ENCODE results near the gene CNTNAP2. TPM values are rescaled to one million over a fixed set of nuclear protein-coding genes. Genes with fewer than 3 reads are reported as not detected.
"Not testable (repeated sequence)": the region's sequence is repeated elsewhere in the genome, so short reads cannot be mapped to it uniquely, and the experiment has no call there.

The CNTNAP2 gene
- total RNA-seq, 1 donor from 2014 or later, result not detected

DNA sequence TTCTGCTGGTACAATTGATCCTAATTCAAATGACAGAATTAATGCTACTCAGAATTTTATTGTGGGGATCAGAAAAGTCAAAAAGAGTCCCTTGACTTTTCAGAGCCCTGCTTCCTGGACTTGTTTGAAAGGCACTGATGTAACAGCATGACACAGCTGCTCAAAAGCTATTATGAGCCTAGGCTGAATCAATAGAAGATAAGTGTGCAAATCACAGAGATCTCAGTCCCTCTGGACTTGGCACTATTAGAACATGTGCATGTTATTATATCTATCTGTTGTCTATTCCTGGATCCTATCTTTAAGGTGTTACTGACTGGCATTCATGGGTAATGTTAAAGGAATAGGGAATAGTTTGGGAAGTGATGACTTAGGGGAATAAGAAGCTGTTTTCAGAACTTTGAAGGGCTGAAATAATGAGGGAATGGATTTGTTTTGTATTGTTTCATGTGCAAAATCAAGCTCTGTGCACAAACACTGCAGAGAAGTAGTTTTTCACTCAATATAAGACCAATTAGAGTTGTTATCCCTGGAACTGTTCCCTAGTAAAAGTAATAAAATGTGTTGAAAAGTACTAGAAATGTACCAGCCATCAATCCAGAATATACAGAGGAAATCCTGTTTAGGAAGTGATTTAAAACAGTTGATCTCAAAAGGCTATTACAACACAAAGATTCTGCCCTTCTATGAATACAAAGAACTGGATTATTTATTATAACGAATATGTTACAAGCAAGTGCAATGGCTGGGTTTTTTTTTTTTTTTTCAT, 1659.1 kb downstream of the CNTNAP2 start:
- H3K27me3 Mint-ChIP-seq (ENCODE audit: insufficient read depth), result no peaks in the 10 kb centered on the region
- intact Hi-C loops (cut with micrococcal nuclease), result no loop called here
- no peaks in the 10 kb centered on the region for H3K9me3 Mint-ChIP-seq

DNA sequence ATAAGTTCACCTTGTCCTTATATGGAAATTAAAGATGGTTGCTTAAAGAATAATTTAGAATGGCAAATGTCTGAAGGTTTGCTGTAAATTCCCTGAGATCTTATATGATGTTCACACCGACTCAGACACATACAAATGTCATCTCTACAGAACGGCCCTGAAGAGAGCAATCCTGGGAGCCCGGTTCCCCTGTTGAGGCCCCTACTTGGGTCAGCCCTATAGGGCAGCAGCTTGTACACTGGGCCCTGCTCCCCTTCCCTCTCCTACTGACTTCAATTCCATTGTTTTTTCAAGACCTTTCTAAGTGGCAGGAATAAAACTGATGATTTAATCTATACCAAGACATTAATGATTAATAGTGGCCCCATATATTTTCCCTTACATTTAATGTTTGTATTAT, 1660.7 kb downstream of the CNTNAP2 start:
- H3K4me1 Mint-ChIP-seq (ENCODE audit: low read depth), result no peaks in the 10 kb centered on the region
- no peak overlapping the region for H3K27ac Mint-ChIP-seq
- intact Hi-C loops (cut with micrococcal nuclease), result no loop called here
- DNase-seq (ENCODE audit: low spot score), result no peak
- H3K27me3 Mint-ChIP-seq (ENCODE audit: insufficient read depth), result no peaks in the 10 kb centered on the region
- H3K9me3 Mint-ChIP-seq, result no peaks in the 10 kb centered on the region
- no peak overlapping the region for H3K4me3 Mint-ChIP-seq
- H3K36me3 Mint-ChIP-seq (ENCODE audit: low read depth), result no peaks in the 10 kb centered on the region

More for the DNA sequence above, 1659.1 kb downstream of the CNTNAP2 start:
- no peak overlapping the region for H3K27ac Mint-ChIP-seq
- no peak overlapping the region for H3K4me3 Mint-ChIP-seq
- no peaks in the 10 kb centered on the region for H3K4me1 Mint-ChIP-seq (ENCODE audit: low read depth)
- H3K36me3 Mint-ChIP-seq (ENCODE audit: low read depth), result no peaks in the 10 kb centered on the region
- no peak for DNase-seq (ENCODE audit: low spot score)

DNA sequence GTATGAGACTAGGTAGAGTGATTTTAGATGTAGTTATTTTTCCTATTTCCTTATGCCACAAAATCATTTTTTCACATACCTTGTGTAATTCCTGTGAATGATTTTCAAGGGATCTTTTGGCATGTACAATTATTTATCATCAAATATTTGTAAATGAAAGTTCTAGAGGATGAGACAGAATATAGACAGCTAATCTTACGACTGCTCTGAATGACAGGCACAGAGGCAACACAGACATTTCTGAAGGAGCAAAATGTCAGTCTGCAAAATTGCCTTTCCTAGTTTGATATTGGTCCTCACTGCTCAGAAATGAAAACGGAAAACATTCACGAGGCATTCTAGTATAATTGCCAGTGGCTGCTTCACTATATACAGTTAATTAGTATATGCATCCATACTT, 1663.3 kb downstream of the CNTNAP2 start:
- intact Hi-C loops (cut with micrococcal nuclease), result no loop called here
- Mint-ChIP-seq H3K27ac (no peak overlapping the region), H3K4me3 (no peak overlapping the region), H3K27me3 (ENCODE audit: insufficient read depth) (no peaks in the 10 kb centered on the region), H3K36me3 (ENCODE audit: low read depth) (no peaks in the 10 kb centered on the region), H3K9me3 (no peaks in the 10 kb centered on the region), H3K4me1 (ENCODE audit: low read depth) (no peaks in the 10 kb centered on the region)
- DNase-seq (ENCODE audit: low spot score), result no peak

DNA sequence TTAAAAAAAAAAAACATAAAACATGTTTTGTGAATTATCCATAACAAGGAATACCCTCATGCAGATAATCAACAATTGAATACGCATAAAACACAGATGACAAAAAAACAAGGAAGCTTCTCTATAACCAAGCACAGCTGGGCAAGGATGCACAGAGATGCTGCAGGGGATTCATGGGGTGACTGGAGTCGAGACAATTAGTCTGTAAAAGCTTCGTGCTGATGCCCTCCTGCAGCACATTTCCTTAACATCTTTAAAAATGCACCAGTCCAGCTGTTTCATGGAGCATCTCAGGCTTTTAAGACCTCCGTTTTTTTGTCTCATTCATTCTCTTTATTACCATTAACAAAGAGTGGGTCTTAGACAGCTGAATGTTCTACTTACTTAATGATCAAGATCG, 1680.0 kb downstream of the CNTNAP2 start:
- H3K27ac Mint-ChIP-seq, result no peak overlapping the region
- no peaks in the 10 kb centered on the region for H3K27me3 Mint-ChIP-seq (ENCODE audit: insufficient read depth)
- no peak overlapping the region for H3K4me3 Mint-ChIP-seq
- H3K36me3 Mint-ChIP-seq (ENCODE audit: low read depth), result no peaks in the 10 kb centered on the region
- H3K9me3 Mint-ChIP-seq, result no peaks in the 10 kb centered on the region
- intact Hi-C loops (cut with micrococcal nuclease), result no loop called here
- H3K4me1 Mint-ChIP-seq (ENCODE audit: low read depth), result no peaks in the 10 kb centered on the region
- DNase-seq (ENCODE audit: low spot score), result no peak

DNA sequence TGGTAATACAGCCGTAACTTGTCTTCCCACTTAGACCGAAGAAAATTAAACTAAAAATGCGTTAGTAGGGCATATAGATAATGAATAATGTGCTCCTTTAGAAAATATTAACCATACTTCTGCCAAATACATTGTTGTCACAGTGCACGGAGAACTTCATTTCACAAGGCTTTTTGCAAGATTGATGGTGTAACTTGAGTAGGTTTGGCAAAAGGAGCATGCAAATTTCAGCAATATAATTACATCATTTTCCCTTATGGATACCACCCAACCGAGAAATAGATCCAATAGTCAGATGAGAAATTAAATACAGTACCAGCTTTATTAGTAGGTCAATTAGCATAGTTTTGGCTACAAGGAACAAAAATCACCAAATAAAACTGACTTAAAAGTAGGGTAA, 1681.4 kb downstream of the CNTNAP2 start:
- Mint-ChIP-seq H3K4me3 (no peak overlapping the region), H3K36me3 (ENCODE audit: low read depth) (no peaks in the 10 kb centered on the region), H3K4me1 (ENCODE audit: low read depth) (no peaks in the 10 kb centered on the region), H3K9me3 (no peaks in the 10 kb centered on the region), H3K27me3 (ENCODE audit: insufficient read depth) (no peaks in the 10 kb centered on the region), H3K27ac (no peak overlapping the region)
- intact Hi-C loops (cut with micrococcal nuclease), result no loop called here
- no peak for DNase-seq (ENCODE audit: low spot score)

DNA sequence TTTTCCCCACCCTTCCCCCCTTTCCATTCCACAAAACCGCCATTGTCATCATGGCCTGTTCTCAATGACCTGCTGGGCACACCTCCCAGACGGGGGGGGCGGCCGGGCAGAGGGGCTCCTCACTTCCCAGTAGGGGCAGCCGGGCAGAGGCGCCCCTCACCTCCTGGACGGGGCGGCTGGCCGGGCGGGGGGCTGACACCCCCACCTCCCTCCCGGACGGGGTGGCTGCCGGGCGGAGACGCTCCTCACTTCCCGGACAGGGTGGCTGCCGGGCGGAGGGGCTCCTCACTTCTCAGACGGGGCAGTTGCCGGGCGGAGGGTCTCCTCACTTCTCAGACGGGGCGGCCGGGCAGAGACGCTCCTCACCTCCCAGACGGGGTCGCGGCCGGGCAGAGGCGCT, 1685.2 kb downstream of the CNTNAP2 start:
- H3K27ac Mint-ChIP-seq; DNase-seq (ENCODE audit: low spot score); H3K27me3 Mint-ChIP-seq (ENCODE audit: insufficient read depth); H3K4me1 Mint-ChIP-seq (ENCODE audit: low read depth); intact Hi-C loops (cut with micrococcal nuclease); H3K36me3 Mint-ChIP-seq (ENCODE audit: low read depth); H3K9me3 Mint-ChIP-seq; H3K4me3 Mint-ChIP-seq: not testable (repeated sequence)

DNA sequence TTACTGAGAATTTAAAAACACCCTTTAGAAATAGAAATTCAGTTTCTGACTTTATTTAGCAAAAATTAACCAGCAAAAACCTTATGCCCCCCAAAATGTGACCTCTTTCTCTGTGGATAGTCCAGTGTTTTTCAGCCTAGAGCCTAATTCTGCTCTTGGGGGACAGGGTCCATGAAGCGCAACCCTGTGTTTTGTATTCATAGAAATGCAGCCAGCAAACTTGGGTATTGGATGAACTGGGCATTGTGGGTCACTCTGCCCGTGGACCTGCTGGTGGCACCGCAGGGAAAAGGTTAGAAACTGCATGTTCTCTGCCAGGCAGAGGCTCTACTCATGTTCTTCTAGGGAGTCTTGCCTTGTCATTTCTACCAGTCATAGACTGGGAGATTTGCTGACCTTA, 1686.5 kb downstream of the CNTNAP2 start:
- Mint-ChIP-seq H3K27ac (no peak overlapping the region), H3K27me3 (ENCODE audit: insufficient read depth) (no peaks in the 10 kb centered on the region), H3K36me3 (ENCODE audit: low read depth) (no peaks in the 10 kb centered on the region), H3K4me3 (no peak overlapping the region), H3K9me3 (no peaks in the 10 kb centered on the region), H3K4me1 (ENCODE audit: low read depth) (no peaks in the 10 kb centered on the region)
- no peak for DNase-seq (ENCODE audit: low spot score)
- intact Hi-C loops (cut with micrococcal nuclease), result no loop called here

DNA sequence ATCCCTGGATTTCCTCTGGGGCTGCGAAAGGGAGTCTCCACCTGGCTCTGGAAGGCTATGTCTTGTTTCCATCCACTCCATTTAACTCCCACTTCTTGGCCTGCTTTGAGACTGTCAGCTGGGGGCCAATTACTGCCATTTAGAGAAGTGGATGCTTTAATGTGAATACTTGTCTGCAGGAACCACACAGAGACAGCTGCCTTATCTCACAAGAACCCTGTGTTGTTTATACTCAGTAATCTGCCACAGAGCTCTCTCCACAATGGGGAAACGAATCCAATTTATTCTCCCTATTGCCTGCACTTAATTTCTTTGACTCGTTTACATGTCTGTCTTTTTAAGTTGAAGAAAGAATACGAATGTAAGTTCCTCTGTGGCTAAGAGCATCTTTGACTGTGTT, 1687.0 kb downstream of the CNTNAP2 start:
- Mint-ChIP-seq H3K36me3 (ENCODE audit: low read depth) (no peaks in the 10 kb centered on the region), H3K4me1 (ENCODE audit: low read depth) (no peaks in the 10 kb centered on the region), H3K27me3 (ENCODE audit: insufficient read depth) (no peaks in the 10 kb centered on the region), H3K4me3 (no peak overlapping the region), H3K27ac (no peak overlapping the region), H3K9me3 (no peaks in the 10 kb centered on the region)
- intact Hi-C loops (cut with micrococcal nuclease), result no loop called here
- DNase-seq (ENCODE audit: low spot score), result no peak

DNA sequence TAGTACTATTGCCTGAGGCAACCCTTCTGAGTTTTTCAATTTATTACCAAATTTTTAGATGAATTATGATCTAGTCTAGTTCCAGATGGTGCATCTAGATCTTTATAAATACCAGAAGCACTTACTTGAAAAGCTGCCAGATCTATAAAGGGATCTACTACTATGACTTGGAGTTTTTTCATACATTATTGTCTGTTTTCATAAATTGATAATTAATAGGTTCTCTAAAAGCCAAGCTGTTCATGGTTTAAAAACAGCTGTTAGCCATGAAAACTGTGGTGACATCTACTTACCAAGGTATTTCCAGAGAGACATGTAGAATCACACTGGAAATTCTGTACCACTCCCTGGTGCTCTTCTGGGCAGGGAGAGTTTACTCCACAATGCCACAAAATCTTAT, 1687.4 kb downstream of the CNTNAP2 start:
- Mint-ChIP-seq H3K36me3 (ENCODE audit: low read depth) (no peaks in the 10 kb centered on the region), H3K9me3 (no peaks in the 10 kb centered on the region), H3K4me3 (no peak overlapping the region), H3K4me1 (ENCODE audit: low read depth) (no peaks in the 10 kb centered on the region), H3K27me3 (ENCODE audit: insufficient read depth) (no peaks in the 10 kb centered on the region), H3K27ac (no peak overlapping the region)
- intact Hi-C loops (cut with micrococcal nuclease), result no loop called here
- no peak for DNase-seq (ENCODE audit: low spot score)

DNA sequence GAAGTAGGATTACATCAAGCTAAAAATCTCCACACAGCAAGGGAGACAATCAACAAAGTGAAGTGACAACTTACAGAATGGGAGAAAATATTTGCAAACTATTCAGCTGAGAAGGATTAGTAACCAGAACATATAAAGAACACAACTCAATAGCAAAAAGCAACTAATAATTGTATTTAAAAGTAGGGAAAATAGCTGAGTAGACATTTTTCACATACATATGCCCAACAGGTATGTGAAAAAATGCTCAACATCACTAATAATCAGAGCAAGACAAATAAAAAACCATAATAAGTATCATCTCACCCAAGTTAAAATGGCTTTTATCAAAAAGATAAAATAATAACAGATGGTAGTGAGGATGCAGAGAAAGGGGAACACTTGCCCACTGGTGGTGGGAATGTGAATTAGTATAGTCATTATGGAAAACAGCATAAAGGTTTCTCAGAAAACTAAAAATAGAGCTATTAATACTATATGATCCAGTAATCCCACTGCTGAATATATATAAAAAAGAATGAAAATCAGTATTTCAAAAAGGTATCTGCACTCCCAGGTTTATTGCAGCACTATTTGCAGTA, 1689.5 kb downstream of the CNTNAP2 start:
- Mint-ChIP-seq H3K36me3 (ENCODE audit: low read depth) (no peaks in the 10 kb centered on the region), H3K27ac (no peak overlapping the region), H3K4me3 (no peak overlapping the region), H3K27me3 (ENCODE audit: insufficient read depth) (no peaks in the 10 kb centered on the region), H3K4me1 (ENCODE audit: low read depth) (no peaks in the 10 kb centered on the region), H3K9me3 (peaks cover 3% of the 10 kb centered on the region)
- intact Hi-C loops (cut with micrococcal nuclease), result no loop called here
- DNase-seq (ENCODE audit: low spot score), result no peak

DNA sequence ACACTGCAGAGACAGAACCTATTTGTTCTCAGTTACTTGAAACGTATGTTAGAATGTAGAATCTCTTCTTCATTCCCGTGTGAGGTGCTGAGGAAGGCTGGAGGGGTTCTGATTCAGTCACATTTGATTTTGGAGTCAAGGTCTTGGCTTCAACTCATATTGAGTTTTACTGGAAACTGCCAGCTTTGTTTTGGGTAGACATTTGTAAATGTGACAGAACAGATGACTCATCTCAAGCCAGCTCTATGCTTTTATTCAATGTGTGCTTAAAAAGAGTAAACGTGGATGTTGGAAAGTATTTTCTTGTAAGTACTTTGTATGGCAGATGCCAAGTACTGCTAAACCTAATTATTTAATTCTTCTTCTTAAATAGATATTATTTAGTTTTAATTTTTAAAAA, 1693.2 kb downstream of the CNTNAP2 start:
- intact Hi-C loops (cut with micrococcal nuclease), result no loop called here
- Mint-ChIP-seq H3K27me3 (ENCODE audit: insufficient read depth) (no peaks in the 10 kb centered on the region), H3K9me3 (peaks cover 3% of the 10 kb centered on the region), H3K4me3 (no peak overlapping the region), H3K36me3 (ENCODE audit: low read depth) (no peaks in the 10 kb centered on the region), H3K27ac (no peak overlapping the region), H3K4me1 (ENCODE audit: low read depth) (no peaks in the 10 kb centered on the region)
- no peak for DNase-seq (ENCODE audit: low spot score)

DNA sequence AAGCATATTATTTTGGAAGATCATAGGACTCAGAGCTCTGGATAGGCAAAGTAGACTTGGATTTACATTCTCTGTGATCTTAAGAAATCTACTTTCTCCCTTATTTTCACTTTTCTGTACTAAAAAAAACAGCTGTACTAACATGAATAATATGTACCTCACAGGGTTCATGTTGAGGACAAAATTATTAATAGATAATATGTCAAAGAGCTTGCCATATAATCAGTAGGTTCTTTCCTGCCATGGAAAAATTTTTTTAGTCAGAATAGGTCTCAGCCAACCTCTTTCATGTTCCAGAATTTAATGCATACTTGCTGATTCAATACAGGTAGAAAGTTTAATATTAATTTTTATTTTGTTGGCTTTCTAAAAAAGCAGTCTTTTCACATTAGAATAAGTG, 1693.7 kb downstream of the CNTNAP2 start:
- no peaks in the 10 kb centered on the region for H3K36me3 Mint-ChIP-seq (ENCODE audit: low read depth)
- intact Hi-C loops (cut with micrococcal nuclease), result no loop called here
- no peaks in the 10 kb centered on the region for H3K4me1 Mint-ChIP-seq (ENCODE audit: low read depth)
- DNase-seq (ENCODE audit: low spot score), result no peak
- H3K9me3 Mint-ChIP-seq, result peaks cover 3% of the 10 kb centered on the region
- no peak overlapping the region for H3K27ac Mint-ChIP-seq
- H3K27me3 Mint-ChIP-seq (ENCODE audit: insufficient read depth), result no peaks in the 10 kb centered on the region
- H3K4me3 Mint-ChIP-seq, result no peak overlapping the region

DNA sequence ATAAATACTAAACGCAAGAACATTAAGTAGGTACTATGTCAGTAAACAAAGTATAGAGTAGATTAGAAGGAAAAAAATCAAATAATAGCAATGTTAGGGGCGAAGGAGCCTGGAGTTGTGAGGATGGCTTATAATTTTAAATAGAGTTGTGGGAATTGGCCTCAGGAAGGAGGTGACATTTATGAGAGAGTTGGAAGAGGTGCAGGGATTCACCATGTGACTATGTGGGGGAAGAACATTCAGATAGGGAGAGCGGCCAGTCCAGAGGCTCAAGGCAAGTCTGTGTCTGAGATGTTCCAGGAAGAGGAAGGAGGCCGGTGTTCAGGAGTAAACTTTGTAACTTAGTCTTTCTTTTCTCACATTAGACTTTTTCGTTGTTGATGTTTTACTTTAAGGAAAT, 1695.3 kb downstream of the CNTNAP2 start:
- Mint-ChIP-seq H3K27ac (no peak overlapping the region), H3K27me3 (ENCODE audit: insufficient read depth) (no peaks in the 10 kb centered on the region), H3K9me3 (peaks cover 3% of the 10 kb centered on the region), H3K36me3 (ENCODE audit: low read depth) (no peaks in the 10 kb centered on the region), H3K4me1 (ENCODE audit: low read depth) (no peaks in the 10 kb centered on the region), H3K4me3 (no peak overlapping the region)
- intact Hi-C loops (cut with micrococcal nuclease), result no loop called here
- no peak for DNase-seq (ENCODE audit: low spot score)

DNA sequence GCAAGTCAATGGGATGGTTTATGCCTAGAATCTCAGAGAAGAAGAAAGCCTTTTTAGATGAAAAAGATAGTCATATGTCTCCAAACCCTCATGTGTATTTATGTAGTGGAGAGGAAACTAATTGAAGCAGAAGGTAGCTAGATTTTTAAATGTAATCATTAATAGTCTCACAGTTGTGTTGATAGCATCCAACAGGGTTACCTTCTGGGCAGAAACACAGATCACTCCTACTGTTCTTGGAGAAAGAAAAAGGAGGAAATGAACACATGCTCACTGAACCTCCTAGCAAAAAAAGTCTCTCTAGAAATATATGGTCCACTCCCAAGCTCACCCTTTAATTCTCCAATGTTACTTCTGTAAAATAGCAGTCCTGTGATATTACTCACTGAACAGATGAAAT, 1696.7 kb downstream of the CNTNAP2 start:
- intact Hi-C loops (cut with micrococcal nuclease), result no loop called here
- H3K4me3 Mint-ChIP-seq, result no peak overlapping the region

More for the DNA sequence above, 1696.7 kb downstream of the CNTNAP2 start:
- no peaks in the 10 kb centered on the region for H3K27me3 Mint-ChIP-seq (ENCODE audit: insufficient read depth)
- H3K9me3 Mint-ChIP-seq, result peaks cover 3% of the 10 kb centered on the region
- no peaks in the 10 kb centered on the region for H3K36me3 Mint-ChIP-seq (ENCODE audit: low read depth)
- no peak for DNase-seq (ENCODE audit: low spot score)
- H3K27ac Mint-ChIP-seq, result no peak overlapping the region
- H3K4me1 Mint-ChIP-seq (ENCODE audit: low read depth), result no peaks in the 10 kb centered on the region
